SU-DHL-6 (cell line): ENCODE measurements around the gene MYMK.

ENCODE experiments used
- H2AFZ ChIP-seq: fragments of 200-600 bp; sonication (generic); 2 replicates; pipeline ENCODE4 v1.6.1; 2014; ENCODE audit warnings: low read depth, mild to moderate bottlenecking, moderate library complexity, mixed read lengths, antibody characterized with exemption, low read length; ENCODE audit not compliant: severe bottlenecking
- H3F3A ChIP-seq: fragments of 200-600 bp; shearing (Covaris generic); 2 replicates; pipeline ENCODE4 v1.6.0; 2016; ENCODE audit warnings: antibody characterized with exemption, mild to moderate bottlenecking; ENCODE audit not compliant: insufficient read depth
- H3K27ac ChIP-seq: fragments of 200-600 bp; sonication (generic); 2 replicates; pipeline ENCODE4 v1.5.1; 2016; ENCODE audit warnings: low read depth, mild to moderate bottlenecking, low read length, moderate library complexity, mixed read lengths
- H3K27me3 ChIP-seq: fragments of 200-600 bp; sonication (generic), shearing (Covaris generic); 2 replicates; pipeline ENCODE4 v1.6.0; 2014; ENCODE audit warnings: mild to moderate bottlenecking, low read length
- H3K36me3 ChIP-seq: fragments of 200-600 bp; sonication (generic); 2 replicates; pipeline ENCODE4 v1.6.1; 2014; ENCODE audit warnings: mild to moderate bottlenecking, low read length, mixed read lengths
- H3K4me2 ChIP-seq: fragments of 300-600, 200-600 bp; shearing (Covaris generic), sonication (generic); 2 replicates; pipeline ENCODE4 v1.6.0; 2014; ENCODE audit warnings: low read length, low read depth, mild to moderate bottlenecking; ENCODE audit not compliant: poor library complexity, severe bottlenecking
- H3K4me3 ChIP-seq: fragments of 200-600 bp; sonication (generic); 2 replicates; pipeline ENCODE4 v1.5.1; 2014; ENCODE audit warnings: antibody characterized with exemption, low read length, mild to moderate bottlenecking, mixed read lengths; ENCODE audit not compliant: insufficient read depth, poor library complexity, severe bottlenecking
- H3K79me2 ChIP-seq: fragments of 200-600 bp; sonication (generic); 2 replicates; pipeline ENCODE4 v1.6.1; 2014; ENCODE audit warnings: mild to moderate bottlenecking, low read length, moderate library complexity; ENCODE audit not compliant: insufficient read depth
- H3K9ac ChIP-seq: fragments of 200-600 bp; sonication (generic); 2 replicates; pipeline ENCODE4 v1.7.0; 2014; ENCODE audit warnings: mild to moderate bottlenecking, low read length
- H3K9me2 ChIP-seq: fragments of 200-600 bp; sonication (generic); replicated peaks from 2 replicates; pipeline ENCODE4 v1.6.1; 2014; ENCODE audit warnings: low read length; ENCODE audit not compliant: insufficient read depth
- H3K9me3 ChIP-seq: fragments of 200-600 bp; sonication (generic); 2 replicates; pipeline ENCODE4 v1.6.1; 2014; ENCODE audit warnings: low read length, mixed read lengths; ENCODE audit not compliant: insufficient read depth
- H4K20me1 ChIP-seq: fragments of 200-600 bp; sonication (generic); 2 replicates; pipeline ENCODE4 v1.6.1; 2014; ENCODE audit warnings: low read depth, mild to moderate bottlenecking, antibody characterized with exemption, low read length, moderate library complexity, mixed read lengths
- CTCF ChIP-seq: fragments of 200-600 bp; sonication (generic); IDR thresholded peaks from one replicate; pipeline ENCODE4 v1.5.1; 2017; ENCODE audit warnings: antibody characterized with exemption, mild to moderate bottlenecking, low read length, moderate library complexity; ENCODE audit not compliant: insufficient read depth, poor library complexity, severe bottlenecking
- EZH2phosphoT487 ChIP-seq: fragments of 200-600 bp; sonication (generic), shearing (Covaris generic); conservative IDR thresholded peaks from 2 replicates; pipeline ENCODE4 v1.6.1; 2018; ENCODE audit warnings: mild to moderate bottlenecking, antibody characterized with exemption, low read length, moderate library complexity, mixed read lengths

The MYMK gene

GRCh38 chr9:133473743-133474142 lies 51.0 kb downstream of the MYMK start:
- TF ChIP-seq EZH2phosphoT487: no peak
- no peak for TF ChIP-seq CTCF
- Histone ChIP-seq H3K9me3 (no peaks in the 10 kb centered on the region), H3K4me2 (no peak overlapping the region), H3F3A (no peaks in the 10 kb centered on the region), H3K9me2 (no peaks in the 10 kb centered on the region), H3K36me3 (no peaks in the 10 kb centered on the region), H3K79me2 (peaks cover 7% of the 10 kb centered on the region; the same call in 1 of the 2 replicates), H3K4me3 (no peak overlapping the region), H3K27ac (no peak overlapping the region), H4K20me1 (no peaks in the 10 kb centered on the region), H2AFZ (no peak overlapping the region), H3K27me3 (no peaks in the 10 kb centered on the region), H3K9ac (no peak overlapping the region)

GRCh38 chr9:133472753-133473378 lies 51.9 kb downstream of the MYMK start:
- no peak overlapping the region for H3K27ac ChIP-seq
- no peak overlapping the region for H3K4me3 ChIP-seq
- H3K9me3 ChIP-seq: no peaks in the 10 kb centered on the region
- H3K9me2 ChIP-seq: no peaks in the 10 kb centered on the region
- peaks cover 7% of the 10 kb centered on the region; the same call in 1 of the 2 replicates for H3K79me2 ChIP-seq
- no peaks in the 10 kb centered on the region for H3F3A ChIP-seq
- H2AFZ ChIP-seq: no peak overlapping the region
- H3K4me2 ChIP-seq: no peak overlapping the region
- H3K36me3 ChIP-seq: no peaks in the 10 kb centered on the region
- H3K27me3 ChIP-seq: no peaks in the 10 kb centered on the region
- H4K20me1 ChIP-seq: no peaks in the 10 kb centered on the region
- TF ChIP-seq EZH2phosphoT487: no peak
- no peak for TF ChIP-seq CTCF
- no peak overlapping the region for H3K9ac ChIP-seq

GRCh38 chr9:133472277-133472645 lies 52.5 kb downstream of the MYMK start:
- Histone ChIP-seq H3K9me3 (no peaks in the 10 kb centered on the region), H3K9ac (no peak overlapping the region), H4K20me1 (no peaks in the 10 kb centered on the region), H3K27me3 (no peaks in the 10 kb centered on the region), H3K4me2 (no peak overlapping the region), H3K79me2 (peaks cover 2% of the 10 kb centered on the region; the same call in 1 of the 2 replicates), H3F3A (no peaks in the 10 kb centered on the region), H2AFZ (no peak overlapping the region), H3K36me3 (no peaks in the 10 kb centered on the region), H3K27ac (no peak overlapping the region), H3K9me2 (no peaks in the 10 kb centered on the region), H3K4me3 (no peak overlapping the region)
- no peak for TF ChIP-seq EZH2phosphoT487
- no peak for TF ChIP-seq CTCF
